ENCODE measurements around the gene ZNF609.
A peak's percentile ranks its signal among the peaks of the same experiment; 100 is the strongest.

The ZNF609 gene

DNA sequence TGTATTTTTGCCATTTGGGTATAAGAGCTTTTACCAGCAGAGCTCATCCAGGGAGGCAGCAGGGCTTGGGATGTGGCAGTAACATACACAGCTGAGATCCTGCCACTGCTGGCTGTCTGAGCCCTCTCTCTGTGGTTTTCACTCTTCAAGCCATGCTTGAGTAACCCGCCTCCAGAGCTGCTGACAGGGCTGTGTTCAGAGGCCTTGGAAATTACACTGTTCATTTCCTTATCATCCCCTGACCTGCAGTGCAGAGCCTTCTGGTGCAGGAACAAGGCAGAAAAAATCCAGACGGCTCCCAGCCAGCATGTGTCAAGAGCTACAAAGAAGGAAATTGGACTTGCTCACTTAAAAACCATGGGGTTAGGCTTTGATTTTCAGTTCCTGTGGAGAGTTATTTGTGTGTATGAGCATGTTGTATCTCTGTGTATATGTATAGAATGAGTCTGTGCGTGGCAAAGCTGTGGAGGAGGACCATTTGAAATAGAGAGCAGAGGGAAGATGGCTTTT lies 47.0 kb downstream of the ZNF609 start:
- peak; percentile 60 for DNase-seq

DNA sequence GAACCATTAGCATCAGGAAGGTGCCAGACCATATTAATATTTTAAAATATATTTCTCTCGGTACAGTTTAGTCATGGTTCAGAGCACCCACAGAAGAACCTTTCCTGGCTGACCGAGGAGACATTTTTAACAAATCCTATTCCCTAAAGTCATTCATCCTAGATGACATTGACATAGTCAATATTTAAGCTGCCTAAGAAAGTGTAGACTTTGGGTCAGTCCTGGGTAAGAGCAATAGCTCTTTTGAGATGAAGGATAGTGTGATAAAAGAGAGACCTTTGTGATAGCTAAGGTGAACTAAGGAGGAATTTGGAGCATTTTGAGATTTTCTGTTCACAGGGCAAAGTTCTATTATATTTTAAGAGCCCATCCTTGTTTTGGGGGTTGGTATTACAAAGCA lies 47.5 kb downstream of the ZNF609 start:
- no peak for DNase-seq

DNA sequence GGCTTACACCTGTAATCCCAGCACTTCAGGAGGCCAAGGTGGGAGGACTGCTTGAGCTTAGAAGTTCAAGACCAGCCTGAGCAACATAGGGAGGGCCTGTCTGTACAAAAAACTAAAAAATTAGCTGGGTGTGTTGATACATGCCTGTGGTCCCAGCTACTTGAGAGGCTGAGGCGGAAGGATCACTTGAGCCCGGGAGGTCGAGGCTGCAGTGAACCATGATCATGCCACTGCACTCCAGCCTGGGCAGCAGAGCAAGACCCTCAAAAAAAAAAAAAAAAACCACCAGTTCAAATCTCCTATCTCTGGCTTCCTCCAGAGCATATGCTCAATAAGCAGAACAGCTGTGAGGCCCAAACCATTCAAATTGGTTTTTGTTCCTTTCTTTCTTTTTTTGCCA lies 53.4 kb downstream of the ZNF609 start:
- DNase-seq = no peak

DNA sequence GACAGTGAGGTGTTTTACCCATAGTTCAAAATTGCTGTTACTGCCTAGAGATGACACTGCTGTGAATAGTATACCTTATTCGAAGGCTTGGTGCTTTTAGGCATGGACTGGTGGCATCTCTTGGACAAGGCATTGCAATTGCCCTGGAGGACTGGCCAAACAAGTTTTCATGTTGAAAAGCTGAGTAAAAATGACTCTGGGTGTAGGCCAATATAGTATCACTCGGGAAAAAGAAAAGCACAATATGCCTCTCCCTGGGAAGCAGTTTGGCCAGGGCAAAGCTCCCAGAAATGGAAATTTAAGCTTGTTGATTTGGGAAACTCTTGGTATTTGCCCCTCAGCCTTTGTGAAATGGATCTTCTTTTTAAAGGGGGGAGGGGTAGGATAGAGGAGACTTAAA lies 54.8 kb downstream of the ZNF609 start:
- no peak for DNase-seq

DNA sequence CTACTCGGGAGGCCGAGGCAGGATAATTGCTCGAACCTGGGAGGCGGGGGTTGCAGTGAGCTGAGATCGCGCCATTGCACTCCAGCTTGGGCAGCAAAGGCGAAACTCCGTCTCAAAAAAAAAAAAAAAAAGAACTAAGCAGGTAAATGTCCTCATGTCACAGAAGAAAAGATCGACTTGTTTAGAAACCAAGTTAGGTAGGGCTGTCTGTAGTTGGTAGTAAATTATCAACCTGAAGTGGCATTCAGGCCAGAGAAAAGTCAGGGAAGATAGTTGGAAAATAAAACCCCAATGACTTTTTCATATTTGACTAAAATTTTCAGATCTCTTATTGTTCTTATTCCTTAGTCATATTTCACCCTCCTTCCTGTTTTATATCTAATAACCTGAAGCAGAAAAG lies 55.4 kb downstream of the ZNF609 start:
- DNase-seq = no peak

DNA sequence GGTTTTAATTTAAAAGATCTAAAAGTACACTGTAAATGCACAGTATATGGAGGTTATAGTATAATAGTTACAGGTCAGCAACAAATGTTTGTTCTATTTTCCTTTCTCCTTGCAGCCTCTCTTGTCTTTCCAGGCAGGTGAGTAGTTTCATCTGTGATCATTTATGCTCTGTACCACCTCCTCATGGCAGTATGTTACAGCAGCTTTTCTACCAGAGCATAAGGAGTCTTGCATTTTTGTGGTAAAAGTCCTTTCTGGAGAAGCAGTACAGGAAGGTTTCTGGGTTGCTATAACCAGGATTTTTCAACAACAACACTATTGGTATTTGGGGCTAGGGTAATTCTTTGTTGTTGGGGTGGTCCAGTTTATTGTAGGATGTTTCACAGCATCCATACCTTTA lies 59.5 kb downstream of the ZNF609 start:
- DNase-seq = no peak

DNA sequence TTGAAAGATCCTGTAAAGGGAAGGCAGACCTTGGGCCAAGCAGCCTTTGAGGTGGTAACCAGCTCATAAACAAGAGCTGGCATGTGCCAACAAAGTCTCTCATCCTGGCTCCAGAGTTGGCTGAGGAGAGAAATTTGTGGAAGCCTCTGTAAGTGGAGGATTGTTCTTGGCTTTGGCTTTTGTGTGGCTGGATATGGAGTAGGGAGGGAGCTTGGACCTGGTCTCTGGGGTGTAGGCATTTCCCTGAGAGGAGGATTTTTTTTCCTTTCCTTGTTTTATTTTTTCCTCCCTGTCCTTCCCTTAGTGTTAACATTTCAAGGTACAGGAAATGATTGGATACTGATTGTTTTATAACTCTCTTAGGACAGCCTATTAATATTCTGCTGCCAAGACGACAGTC lies 60.8 kb downstream of the ZNF609 start:
- DNase-seq = no peak

DNA sequence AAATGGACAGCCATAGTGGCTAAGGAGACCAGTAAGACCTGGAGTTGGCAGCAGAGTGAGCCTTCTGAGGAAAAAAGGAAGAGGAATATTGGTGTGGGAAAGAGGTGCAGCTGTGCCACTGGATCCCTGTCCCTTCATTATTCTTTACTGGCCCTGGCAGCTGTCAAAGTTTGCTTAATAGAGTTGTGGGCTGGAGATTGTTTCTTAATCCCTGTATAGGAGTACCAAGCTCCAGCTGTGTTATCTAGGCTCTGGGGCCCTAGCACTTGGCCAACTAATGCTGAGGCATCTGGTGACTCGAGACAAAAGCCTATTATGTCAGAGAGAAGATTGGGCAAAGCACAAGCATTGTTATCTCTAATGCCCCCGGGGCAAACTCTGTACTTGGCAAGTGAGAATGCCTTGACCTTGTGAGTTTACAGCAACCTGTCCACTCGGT lies 61.4 kb downstream of the ZNF609 start:
- DNase-seq = no peak

DNA sequence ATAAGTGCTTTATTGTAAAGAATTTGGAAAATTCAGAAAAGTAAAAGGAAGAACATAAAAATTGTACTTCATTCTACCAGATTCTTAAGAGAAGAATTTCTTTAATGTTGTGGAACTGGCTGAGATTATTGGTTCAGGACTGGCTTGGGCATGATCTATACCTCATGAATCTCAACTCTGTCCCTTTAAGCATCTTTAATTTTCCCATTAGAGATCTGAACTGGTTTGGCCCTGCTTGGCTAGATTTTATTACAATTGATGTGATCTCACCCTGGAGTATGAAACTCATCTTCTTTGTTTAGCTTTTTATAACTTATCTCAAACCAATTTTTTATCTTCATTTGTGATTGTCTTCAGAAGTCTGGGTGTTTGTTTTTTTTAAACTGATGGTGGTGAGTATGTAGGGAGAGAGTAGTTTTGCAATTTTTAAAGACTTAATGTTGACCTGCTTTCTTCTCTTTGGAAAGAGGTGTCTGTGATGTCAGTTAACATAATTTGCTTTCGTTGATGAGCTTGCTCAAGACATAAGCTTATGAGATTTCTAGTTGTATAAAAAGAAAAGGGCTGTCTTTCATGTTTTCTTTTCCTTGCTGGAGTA lies 61.9 kb downstream of the ZNF609 start:
- no peak for DNase-seq

DNA sequence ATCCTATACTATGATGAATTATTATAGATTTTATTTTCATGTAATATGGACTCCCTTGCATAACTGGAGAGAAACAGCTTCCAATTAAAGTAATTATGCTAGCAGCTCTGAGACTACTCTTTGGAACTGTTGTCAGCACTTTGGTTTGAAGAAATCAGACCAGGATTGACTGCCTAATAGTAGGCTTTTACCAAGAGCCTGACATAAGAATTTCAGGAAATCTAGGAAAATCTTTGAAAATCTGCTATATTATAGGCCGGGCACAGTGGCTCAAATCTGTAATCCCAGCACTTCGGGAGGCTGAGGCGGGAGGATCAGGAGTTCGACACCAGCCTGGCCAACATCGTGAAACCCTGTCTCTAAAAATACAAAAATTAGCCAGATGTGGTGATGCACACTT lies 62.9 kb downstream of the ZNF609 start:
- DNase-seq = no peak

DNA sequence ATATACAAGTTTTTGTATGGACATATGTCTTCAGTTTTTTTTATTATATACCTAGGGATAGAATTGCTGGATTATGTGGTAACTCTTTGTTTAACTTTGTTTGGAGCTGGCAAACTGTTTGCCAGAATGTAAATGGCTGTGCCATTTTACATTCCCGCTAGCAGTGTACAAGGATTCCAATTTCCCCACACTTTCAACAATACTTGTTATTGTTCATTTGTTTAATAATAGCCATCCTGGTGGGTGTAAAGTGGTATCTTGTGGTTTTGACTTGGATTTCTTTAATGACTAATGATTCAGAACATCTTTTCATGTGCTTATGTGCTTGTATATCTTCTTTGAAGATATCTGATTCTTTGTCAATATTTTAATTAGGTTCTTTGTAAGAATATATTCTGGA lies 64.4 kb downstream of the ZNF609 start:
- DNase-seq = no peak

DNA sequence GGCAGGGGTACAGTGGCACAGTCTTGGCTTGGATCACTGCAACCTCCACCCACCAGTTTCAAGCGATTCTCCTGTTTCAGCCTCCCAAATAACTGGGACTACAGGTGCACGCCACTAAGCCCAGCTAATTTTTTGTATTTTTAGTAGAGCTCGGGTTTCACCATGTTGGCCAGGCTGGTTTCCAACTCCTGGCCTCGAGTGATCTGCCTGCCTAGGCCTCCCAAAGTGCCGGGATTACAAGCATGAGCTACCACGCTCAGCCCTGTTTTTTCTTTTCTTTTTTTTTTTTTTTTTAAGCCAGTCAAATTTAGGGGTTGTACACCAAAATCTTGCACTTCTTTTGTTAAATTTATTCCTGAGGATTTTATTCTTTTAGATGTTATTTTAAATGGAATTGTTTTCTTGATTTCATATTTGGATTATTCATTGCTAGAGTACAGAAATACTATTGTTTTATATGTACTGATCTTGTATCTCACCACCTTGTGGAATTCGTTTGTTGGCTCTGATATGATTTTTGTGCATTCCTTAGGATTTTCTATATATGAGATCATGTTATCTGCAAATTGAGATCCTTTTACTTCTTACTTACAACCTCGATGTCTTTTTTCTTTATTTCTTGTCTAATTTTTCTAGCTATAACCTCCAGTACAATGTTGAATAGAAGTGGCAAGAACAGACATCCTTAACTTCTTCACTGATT lies 65.6 kb downstream of the ZNF609 start:
- no peak for DNase-seq

DNA sequence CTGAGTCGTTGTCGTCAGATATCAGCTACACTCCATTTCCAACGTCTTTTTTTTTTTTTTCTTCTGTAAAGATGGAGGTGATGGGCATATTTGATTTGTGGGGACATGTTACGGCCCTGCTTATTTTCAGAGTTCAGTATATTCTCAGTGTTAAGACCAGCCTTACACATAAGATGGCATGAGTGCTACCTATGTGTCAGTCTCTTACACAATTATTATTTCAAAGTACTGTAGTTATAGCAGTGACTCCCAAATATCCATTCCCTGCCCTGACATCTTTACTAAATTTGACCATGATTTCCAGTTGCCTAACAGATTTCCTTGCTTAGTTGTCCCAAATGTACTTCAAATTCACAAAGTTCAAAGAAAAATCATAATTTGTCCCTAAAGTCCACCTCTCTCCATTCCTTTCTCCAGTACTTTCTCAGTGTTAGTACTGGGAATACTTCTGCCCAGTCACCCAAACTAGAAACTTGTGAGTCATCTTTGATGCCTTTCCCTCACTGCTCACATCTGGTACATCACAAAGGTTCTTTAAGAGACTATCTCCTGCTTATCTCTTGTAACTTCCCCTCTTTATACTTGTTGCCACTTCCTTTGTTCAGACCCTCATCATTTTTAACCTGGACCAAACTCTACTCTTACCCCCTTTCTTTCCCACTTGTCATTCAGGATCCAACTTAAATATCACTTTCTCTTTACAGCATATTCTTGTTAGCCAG lies 67.0 kb downstream of the ZNF609 start:
- no peak for DNase-seq

DNA sequence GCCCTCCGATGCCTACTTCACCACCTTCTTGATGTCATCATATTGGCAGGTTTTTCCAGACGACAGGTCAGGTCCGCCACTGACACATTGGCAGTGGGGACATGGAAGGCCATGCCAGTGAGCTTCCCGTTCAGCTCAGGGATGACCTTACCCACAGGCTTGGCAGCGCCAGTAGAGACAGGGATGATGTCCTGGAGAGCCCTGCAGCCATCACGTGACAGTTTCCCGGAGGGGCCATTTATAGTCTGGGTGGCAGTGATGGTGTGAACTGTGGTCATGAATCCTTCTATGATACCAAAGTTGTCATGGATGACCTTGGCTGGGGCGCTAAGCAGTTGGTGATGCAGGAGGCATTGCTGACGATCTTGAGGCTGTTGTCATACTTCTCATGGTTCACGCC lies 68.5 kb downstream of the ZNF609 start:
- no peak for DNase-seq

DNA sequence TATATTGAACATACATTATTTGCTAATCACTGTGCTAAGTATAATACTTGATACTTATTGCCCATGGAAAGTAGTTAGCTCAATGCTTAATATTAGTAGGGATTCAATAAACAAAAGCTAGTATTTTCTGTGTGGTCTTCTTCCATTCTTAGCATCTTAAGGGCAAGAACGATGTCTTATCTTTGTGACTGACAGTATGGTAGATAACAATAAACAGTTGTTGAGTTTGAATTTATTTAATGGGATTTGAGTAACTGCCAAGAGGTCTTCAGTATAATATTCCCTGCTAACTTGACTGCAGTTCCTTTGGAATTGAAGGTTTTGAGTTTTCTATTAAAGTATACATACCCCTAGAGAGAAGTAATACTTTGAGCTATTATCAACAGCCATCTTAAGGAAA lies 70.1 kb downstream of the ZNF609 start:
- DNase-seq = no peak

DNA sequence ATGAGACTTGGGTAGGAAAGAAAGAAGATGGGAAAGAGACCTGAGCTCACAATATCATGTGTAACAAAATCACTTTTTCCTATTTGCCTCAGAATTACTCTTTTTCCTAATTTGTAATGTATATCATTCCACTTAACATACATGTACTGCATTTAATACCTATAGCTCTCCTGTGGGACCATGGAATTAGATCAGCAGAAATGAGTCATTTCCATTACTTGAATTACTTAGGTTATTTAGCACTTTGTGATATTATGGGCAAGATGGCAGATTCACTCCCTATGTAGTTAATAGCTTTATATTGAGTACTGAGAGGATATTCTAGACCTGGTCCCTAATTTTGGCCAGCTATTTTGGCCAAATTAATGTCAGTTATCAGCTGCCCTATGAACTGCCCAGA lies 70.5 kb downstream of the ZNF609 start:
- no peak for DNase-seq

DNA sequence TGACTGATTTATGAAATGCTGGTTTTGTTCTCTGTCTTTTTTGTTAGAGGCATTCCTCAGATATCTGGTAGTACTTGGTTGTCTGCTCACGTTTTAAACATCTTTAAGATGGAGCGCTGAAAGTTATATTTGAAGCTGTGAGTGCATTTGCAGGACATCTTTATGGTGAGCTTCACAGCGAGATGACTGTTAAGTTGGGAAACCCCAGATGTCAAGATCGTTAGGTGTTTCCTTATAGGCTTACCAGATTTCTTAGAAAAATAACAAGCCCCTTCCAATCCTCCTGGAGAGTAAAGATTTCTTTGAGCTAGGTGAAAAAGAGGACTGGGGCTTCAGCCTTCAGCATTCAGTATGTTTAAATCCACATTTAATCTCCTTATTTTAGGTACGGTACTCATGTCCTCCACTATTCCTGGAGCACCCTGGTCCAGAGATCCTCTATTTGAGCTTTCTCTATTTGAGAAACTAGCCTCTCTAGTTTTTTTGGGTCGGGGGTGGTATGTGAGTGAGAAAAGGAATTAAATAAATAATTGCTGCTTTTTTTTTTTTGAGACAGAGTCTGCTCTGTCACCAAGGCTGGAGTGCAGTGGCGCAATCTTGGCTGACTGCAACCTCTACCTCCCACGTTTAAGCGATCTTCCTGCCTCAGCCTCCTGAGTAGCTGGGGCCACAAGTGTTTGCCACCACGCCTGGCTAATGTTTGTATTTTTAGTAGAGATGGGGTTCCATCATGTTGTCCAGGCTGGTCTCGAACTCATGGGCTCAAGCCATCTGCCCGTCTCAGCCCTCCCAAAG lies 72.3 kb downstream of the ZNF609 start:
- DNase-seq = no peak

DNA sequence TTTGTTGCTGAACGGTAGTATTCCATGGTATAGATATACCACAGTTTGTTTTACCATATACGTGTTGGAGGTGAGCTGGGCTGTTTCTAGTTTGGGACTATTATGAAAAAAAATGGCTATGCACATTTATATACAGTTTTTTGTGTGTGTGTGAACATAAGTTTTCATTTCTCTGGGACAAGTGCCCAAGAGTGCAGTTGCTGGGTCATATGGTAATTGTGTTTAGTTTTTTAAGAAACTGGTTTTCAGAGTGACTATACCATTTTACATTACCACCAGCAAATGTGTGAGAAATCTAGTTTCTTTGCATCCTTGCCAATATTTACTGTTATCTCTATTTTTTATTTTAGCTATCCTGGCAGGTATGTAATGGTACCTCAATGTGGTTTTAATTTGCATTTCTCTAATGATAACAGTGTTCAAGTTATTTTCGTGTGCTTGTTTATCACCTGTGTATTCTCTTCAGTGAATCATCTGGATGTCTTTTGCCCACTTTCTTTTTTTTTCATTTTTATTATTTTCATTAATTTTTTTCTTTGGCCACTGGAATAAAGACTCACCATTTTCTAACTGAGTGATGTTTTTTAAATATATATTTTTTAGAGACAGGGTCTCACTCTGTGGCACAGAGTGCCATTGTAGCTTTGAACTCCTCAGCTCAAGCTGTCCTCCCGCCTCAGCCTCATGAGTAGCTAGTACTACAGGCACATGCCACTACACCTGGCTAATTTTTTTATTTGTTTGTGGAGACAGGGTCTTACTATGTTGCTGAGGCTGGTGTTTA lies 75.3 kb downstream of the ZNF609 start:
- no peak for DNase-seq

DNA sequence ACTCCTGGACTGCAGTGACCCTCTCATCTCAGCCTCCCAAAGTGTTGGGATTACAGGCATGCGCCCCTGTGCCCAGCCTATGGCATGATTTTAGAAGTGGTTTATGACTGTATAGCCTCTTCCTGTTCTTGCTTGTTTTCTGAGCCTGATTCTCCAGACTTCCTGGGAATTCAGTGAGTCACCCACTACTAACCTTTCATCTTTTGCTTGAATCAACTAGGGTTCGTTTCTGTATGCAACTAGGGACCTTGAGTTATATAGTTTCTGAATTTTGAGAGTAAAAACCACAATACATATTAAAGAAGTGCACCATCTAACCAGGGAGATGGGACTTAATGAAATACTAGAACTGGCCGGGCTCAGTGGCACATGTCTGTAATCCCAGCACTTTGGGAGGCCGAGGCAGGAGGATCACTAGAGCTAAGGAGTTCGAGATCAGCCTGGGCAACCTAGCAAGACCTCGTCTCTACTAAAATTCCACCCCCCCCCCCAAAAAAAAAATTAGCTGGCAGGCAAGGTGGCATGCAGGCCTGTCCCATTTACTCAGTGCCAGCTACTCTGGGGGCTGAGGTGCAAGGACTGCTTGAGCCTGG lies 76.0 kb downstream of the ZNF609 start:
- no peak for DNase-seq

DNA sequence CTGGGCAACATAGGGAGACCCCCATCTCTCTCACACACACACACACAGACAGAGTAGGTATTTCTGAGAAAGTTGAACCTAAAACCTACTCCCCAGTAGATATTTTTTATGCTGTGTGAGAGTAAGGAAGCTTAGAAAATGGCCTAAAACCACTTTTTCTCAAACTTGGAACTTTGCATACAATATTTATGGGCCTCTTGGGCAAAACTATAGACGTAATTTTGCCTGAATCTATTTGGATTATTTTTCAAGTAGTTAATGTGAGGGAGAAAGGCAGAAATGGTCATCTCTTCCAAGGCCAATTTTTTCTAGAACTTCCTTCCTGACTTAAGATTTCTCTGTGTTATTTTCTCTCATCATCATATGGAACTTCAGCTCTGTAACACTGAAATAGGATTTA lies 81.7 kb downstream of the ZNF609 start:
- DNase-seq = no peak

DNA sequence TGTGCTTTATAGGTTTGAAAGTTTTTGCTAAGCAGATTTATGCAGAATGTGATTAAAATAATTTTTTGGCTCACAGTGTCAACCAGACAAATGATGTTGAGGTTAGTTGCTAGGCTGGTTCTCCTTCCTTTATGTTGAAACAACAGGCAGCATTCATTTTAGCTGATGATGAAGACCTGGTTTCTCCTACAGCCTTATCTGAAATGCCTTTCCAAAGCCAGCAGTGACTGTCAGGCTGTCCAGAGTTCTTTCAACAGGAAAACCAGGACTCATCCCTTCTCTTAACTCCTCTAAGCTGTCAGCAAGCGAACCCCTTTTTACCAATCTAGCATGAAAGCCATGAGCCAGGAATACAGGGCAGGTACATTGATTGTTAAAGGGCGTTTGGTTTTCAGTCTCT lies 84.1 kb downstream of the ZNF609 start:
- DNase-seq = no peak

DNA sequence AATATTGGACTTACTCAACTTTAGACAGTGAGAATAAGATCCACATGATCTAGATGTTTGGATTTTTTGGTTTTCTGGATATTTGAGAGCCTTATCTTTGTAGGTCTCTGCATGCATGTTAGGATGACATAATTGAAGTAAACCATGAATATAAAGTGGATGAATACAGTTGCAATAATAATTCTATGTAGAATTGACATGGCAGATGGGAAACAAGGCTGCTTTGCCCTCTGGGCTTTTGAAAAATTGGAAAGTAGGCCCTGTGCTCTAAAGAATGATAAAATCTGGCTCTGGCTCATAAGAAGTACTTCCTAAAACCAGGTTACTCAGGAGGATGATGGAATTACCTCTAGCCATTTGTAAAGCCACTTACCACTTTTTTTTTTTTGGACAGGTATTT lies 86.9 kb downstream of the ZNF609 start:
- no peak for DNase-seq
